SU-DHL-6 (cell line): ENCODE measurements around the gene COX6B1.

Source experiments
- H2AFZ ChIP-seq: fragments of 200-600 bp; sonication (generic); 2 replicates; pipeline ENCODE4 v1.6.1; 2014; ENCODE audit warnings: low read depth, mild to moderate bottlenecking, moderate library complexity, mixed read lengths, antibody characterized with exemption, low read length; ENCODE audit not compliant: severe bottlenecking
- H3F3A ChIP-seq: fragments of 200-600 bp; shearing (Covaris generic); 2 replicates; pipeline ENCODE4 v1.6.0; 2016; ENCODE audit warnings: antibody characterized with exemption, mild to moderate bottlenecking; ENCODE audit not compliant: insufficient read depth
- H3K27ac ChIP-seq: fragments of 200-600 bp; sonication (generic); 2 replicates; pipeline ENCODE4 v1.5.1; 2016; ENCODE audit warnings: low read depth, mild to moderate bottlenecking, low read length, moderate library complexity, mixed read lengths
- H3K27me3 ChIP-seq: fragments of 200-600 bp; sonication (generic), shearing (Covaris generic); 2 replicates; pipeline ENCODE4 v1.6.0; 2014; ENCODE audit warnings: mild to moderate bottlenecking, low read length
- H3K36me3 ChIP-seq: fragments of 200-600 bp; sonication (generic); 2 replicates; pipeline ENCODE4 v1.6.1; 2014; ENCODE audit warnings: mild to moderate bottlenecking, low read length, mixed read lengths
- H3K4me2 ChIP-seq: fragments of 300-600, 200-600 bp; shearing (Covaris generic), sonication (generic); 2 replicates; pipeline ENCODE4 v1.6.0; 2014; ENCODE audit warnings: low read length, low read depth, mild to moderate bottlenecking; ENCODE audit not compliant: poor library complexity, severe bottlenecking
- H3K4me3 ChIP-seq: fragments of 200-600 bp; sonication (generic); 2 replicates; pipeline ENCODE4 v1.5.1; 2014; ENCODE audit warnings: antibody characterized with exemption, low read length, mild to moderate bottlenecking, mixed read lengths; ENCODE audit not compliant: insufficient read depth, poor library complexity, severe bottlenecking
- H3K79me2 ChIP-seq: fragments of 200-600 bp; sonication (generic); 2 replicates; pipeline ENCODE4 v1.6.1; 2014; ENCODE audit warnings: mild to moderate bottlenecking, low read length, moderate library complexity; ENCODE audit not compliant: insufficient read depth
- H3K9ac ChIP-seq: fragments of 200-600 bp; sonication (generic); 2 replicates; pipeline ENCODE4 v1.7.0; 2014; ENCODE audit warnings: mild to moderate bottlenecking, low read length
- H3K9me2 ChIP-seq: fragments of 200-600 bp; sonication (generic); replicated peaks from 2 replicates; pipeline ENCODE4 v1.6.1; 2014; ENCODE audit warnings: low read length; ENCODE audit not compliant: insufficient read depth
- H3K9me3 ChIP-seq: fragments of 200-600 bp; sonication (generic); 2 replicates; pipeline ENCODE4 v1.6.1; 2014; ENCODE audit warnings: low read length, mixed read lengths; ENCODE audit not compliant: insufficient read depth
- H4K20me1 ChIP-seq: fragments of 200-600 bp; sonication (generic); 2 replicates; pipeline ENCODE4 v1.6.1; 2014; ENCODE audit warnings: low read depth, mild to moderate bottlenecking, antibody characterized with exemption, low read length, moderate library complexity, mixed read lengths
- CTCF ChIP-seq: fragments of 200-600 bp; sonication (generic); IDR thresholded peaks from one replicate; pipeline ENCODE4 v1.5.1; 2017; ENCODE audit warnings: antibody characterized with exemption, mild to moderate bottlenecking, low read length, moderate library complexity; ENCODE audit not compliant: insufficient read depth, poor library complexity, severe bottlenecking
- EZH2phosphoT487 ChIP-seq: fragments of 200-600 bp; sonication (generic), shearing (Covaris generic); conservative IDR thresholded peaks from 2 replicates; pipeline ENCODE4 v1.6.1; 2018; ENCODE audit warnings: mild to moderate bottlenecking, antibody characterized with exemption, low read length, moderate library complexity, mixed read lengths

Gene COX6B1

GRCh38 chr19:35663981-35664380, 15.9 kb downstream of the COX6B1 start:
- Histone ChIP-seq H3K36me3 (no peaks in the 10 kb centered on the region), H3K27ac (no peak overlapping the region), H2AFZ (no peak overlapping the region), H3K27me3 (no peaks in the 10 kb centered on the region), H3K79me2 (no peaks in the 10 kb centered on the region), H3K9ac (no peak overlapping the region), H3K4me3 (no peak overlapping the region), H3K9me3 (no peaks in the 10 kb centered on the region), H3K9me2 (no peaks in the 10 kb centered on the region), H3F3A (no peaks in the 10 kb centered on the region), H3K4me2 (no peak overlapping the region), H4K20me1 (no peaks in the 10 kb centered on the region)
- TF ChIP-seq EZH2phosphoT487: no peak
- no peak for TF ChIP-seq CTCF

- Histone ChIP-seq H3F3A (no peaks in the 10 kb centered on the region), H3K9me2 (no peaks in the 10 kb centered on the region), H3K4me3 (no peak overlapping the region), H3K4me2 (no peak overlapping the region), H2AFZ (no peak overlapping the region), H3K27me3 (no peaks in the 10 kb centered on the region), H3K9me3 (no peaks in the 10 kb centered on the region), H4K20me1 (no peaks in the 10 kb centered on the region), H3K27ac (no peak overlapping the region), H3K36me3 (no peaks in the 10 kb centered on the region), H3K79me2 (no peaks in the 10 kb centered on the region), H3K9ac (no peak overlapping the region)
- TF ChIP-seq CTCF (no peak), EZH2phosphoT487 (no peak)
Observed at GRCh38 chr19:35665157-35665556, 17.0 kb downstream of the COX6B1 start.

- Histone ChIP-seq H3K9me2 (no peaks in the 10 kb centered on the region), H2AFZ (no peak overlapping the region), H4K20me1 (no peaks in the 10 kb centered on the region)
Observed at GRCh38 chr19:35665604-35666003, 17.5 kb downstream of the COX6B1 start.

More at GRCh38 chr19:35665604-35666003, 17.5 kb downstream of the COX6B1 start:
- Histone ChIP-seq H3K36me3 (no peaks in the 10 kb centered on the region), H3K79me2 (no peaks in the 10 kb centered on the region), H3K9me3 (no peaks in the 10 kb centered on the region), H3K27ac (no peak overlapping the region), H3K9ac (no peak overlapping the region), H3K27me3 (no peaks in the 10 kb centered on the region), H3F3A (no peaks in the 10 kb centered on the region), H3K4me2 (no peak overlapping the region), H3K4me3 (no peak overlapping the region)
- TF ChIP-seq CTCF (no peak), EZH2phosphoT487 (no peak)
